AG04450 (cell line): ENCODE data around the gene KRTAP5-4. TPM values are rescaled to one million over a fixed set of nuclear protein-coding genes. Genes with fewer than 3 reads are reported as not detected.
"Not testable (repeated sequence)": the region's sequence is repeated elsewhere in the genome, so short reads cannot be mapped to it uniquely, and the experiment has no call there.

Experiments used
- CTCF ChIA-PET: fragments of 300-600, 350-600 bp; formaldehyde crosslinking; extraction: SDS; loops from one replicate; lab custom pipeline; 2022; ENCODE audit warnings: antibody characterized with exemption, inconsistent platforms; lab: Charles Lee
- POLR2A ChIA-PET: fragments of 350-600 bp; formaldehyde crosslinking; extraction: SDS; loops from one replicate; lab custom pipeline; 2021; ENCODE audit warnings: antibody characterized with exemption, inconsistent platforms; lab: Yijun Ruan, JAX
- DNase-seq: peaks from one replicate; pipeline ENCODE4 v3.0.0-alpha.2; 2011; ENCODE audit warnings: low read depth, low spot score
- H3K27ac ChIP-seq: one replicate; pipeline ENCODE4 v1.5.1; 2012; ENCODE audit warnings: low read depth, low read length, control low read depth
- H3K27me3 ChIP-seq: one replicate; pipeline ENCODE4 v1.6.0; 2012; ENCODE audit warnings: low read length; ENCODE audit not compliant: control insufficient read depth, insufficient read depth
- H3K4me3 ChIP-seq: 2 replicates; pipeline ENCODE4 v1.5.1; 2011; ENCODE audit warnings: mild to moderate bottlenecking, low read depth, low read length, control low read depth
- H3K9me3 ChIP-seq: 2 replicates; pipeline ENCODE4 v1.5.1; 2012; ENCODE audit warnings: low read length; ENCODE audit not compliant: control insufficient read depth, insufficient read depth
- polyA plus RNA-seq: library from polyadenylated mRNA; depleted of rRNA; stranded (reverse); fragments of >200 nt; gene quantifications from 2 replicates; pipeline ENCODE4 v1.2.3, GENCODE V29; 2011
- TF ChIP-seq, protein P1 (sequence below): IDR thresholded peaks from 2 replicates; pipeline ENCODE4 v1.5.1; 2011; ENCODE audit warnings: low read depth, low read length, control low read depth, inconsistent platforms

The KRTAP5-4 gene
- polyA plus RNA-seq, 1 experiment = not detected

DNA sequence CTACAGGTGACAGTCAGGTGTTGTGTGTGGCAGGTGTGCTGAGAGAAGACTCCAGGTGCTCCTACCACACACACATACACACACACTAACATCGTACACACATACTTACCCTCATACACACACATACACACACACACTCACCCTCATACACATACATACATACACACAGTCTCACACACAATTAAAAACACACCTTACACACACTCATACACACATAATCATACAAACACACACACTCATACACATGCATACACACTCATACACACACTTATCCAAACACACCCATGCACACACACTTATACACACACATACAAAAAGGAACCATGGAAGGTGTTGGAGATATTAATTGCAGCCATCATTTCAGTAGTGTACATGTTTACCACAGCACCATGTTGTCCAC, 18.3 kb downstream of the KRTAP5-4 start:
- Histone ChIP-seq H3K27ac (no peak overlapping the region), H3K4me3 (no peak overlapping the region), H3K27me3 (peaks cover 34% of the 10 kb centered on the region), H3K9me3 (no peaks in the 10 kb centered on the region; the same call in 1 of the 2 replicates)
- ChIA-PET CTCF (no interaction called here), POLR2A (no interaction called here)
- DNase-seq = no peak
- TF ChIP-seq, protein P1, sequence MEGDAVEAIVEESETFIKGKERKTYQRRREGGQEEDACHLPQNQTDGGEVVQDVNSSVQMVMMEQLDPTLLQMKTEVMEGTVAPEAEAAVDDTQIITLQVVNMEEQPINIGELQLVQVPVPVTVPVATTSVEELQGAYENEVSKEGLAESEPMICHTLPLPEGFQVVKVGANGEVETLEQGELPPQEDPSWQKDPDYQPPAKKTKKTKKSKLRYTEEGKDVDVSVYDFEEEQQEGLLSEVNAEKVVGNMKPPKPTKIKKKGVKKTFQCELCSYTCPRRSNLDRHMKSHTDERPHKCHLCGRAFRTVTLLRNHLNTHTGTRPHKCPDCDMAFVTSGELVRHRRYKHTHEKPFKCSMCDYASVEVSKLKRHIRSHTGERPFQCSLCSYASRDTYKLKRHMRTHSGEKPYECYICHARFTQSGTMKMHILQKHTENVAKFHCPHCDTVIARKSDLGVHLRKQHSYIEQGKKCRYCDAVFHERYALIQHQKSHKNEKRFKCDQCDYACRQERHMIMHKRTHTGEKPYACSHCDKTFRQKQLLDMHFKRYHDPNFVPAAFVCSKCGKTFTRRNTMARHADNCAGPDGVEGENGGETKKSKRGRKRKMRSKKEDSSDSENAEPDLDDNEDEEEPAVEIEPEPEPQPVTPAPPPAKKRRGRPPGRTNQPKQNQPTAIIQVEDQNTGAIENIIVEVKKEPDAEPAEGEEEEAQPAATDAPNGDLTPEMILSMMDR = no peak

DNA sequence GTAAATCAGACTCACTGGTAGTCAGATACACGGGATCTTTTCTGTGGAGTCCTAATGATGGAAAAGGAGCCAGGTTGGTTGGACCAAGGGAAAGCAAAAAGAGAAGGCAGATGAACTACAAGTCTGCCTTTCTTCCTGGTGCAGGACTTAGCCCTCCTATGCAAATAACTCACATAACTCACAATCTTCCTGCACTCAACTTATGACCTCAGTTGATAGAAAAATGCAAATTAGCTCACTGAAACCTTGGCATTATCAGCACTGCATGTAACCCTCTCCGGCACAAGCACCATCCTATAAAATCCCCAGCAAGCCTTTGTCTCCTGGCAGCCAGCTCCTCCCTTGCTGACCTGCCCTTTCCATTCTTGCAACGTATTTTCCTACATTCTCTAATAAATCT, 20.3 kb downstream of the KRTAP5-4 start:
- CTCF ChIA-PET, H3K9me3 ChIP-seq, H3K27ac ChIP-seq, DNase-seq, H3K4me3 ChIP-seq, POLR2A ChIA-PET: not testable (repeated sequence)
- H3K27me3 ChIP-seq = peaks cover 35% of the 10 kb centered on the region

DNA sequence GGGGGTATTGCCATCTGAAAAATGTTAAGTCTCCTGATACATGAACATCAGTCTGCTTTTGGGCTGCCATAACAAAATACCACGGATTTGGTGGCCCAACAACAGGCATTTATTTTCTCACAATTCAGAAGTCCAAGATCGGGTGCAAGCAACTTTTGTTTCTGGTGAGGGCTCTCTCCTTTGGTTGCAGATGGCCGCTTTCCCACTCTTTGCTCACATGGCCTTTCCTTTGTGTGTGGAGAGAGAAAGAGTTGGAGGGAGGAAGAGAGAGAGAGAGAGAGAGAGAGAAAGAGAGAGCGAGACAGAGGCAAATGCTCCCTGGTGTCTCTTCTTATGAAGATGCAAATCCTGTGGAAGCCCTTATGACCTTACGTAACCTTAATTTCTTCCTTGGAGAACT, 21.3 kb downstream of the KRTAP5-4 start:
- ChIA-PET CTCF (no interaction called here), POLR2A (no interaction called here)
- H3K9me3 ChIP-seq = no peaks in the 10 kb centered on the region; the same call in 1 of the 2 replicates
- H3K27ac ChIP-seq = no peak overlapping the region
- no peak for DNase-seq
- H3K27me3 ChIP-seq = peaks cover 36% of the 10 kb centered on the region
- H3K4me3 ChIP-seq = no peak overlapping the region
- TF ChIP-seq, protein P1 = no peak

DNA sequence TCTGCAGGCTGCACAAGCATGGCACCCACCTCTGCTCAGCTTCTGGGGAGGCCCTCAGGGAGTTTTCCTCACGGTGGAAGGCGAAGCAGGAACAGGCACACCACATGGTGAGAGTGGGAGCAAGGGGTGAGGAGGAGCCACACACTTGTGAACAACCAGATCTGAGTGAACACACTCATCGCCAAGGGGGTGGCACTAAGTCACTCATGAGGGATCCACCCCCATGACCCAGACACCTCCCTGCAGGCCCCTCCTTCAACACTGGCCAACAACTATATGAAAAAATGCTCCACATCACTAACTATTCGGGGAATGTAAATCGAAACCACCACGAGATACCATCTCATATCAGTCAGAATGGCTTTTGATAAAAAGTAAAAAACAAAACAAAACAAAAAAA, 23.1 kb downstream of the KRTAP5-4 start:
- TF ChIP-seq, protein P1 = no peak
- POLR2A ChIA-PET = no interaction called here
- Histone ChIP-seq H3K27ac (no peak overlapping the region), H3K27me3 (peaks cover 30% of the 10 kb centered on the region), H3K9me3 (no peaks in the 10 kb centered on the region), H3K4me3 (no peak overlapping the region)
- CTCF ChIA-PET = no interaction called here
- no peak for DNase-seq

DNA sequence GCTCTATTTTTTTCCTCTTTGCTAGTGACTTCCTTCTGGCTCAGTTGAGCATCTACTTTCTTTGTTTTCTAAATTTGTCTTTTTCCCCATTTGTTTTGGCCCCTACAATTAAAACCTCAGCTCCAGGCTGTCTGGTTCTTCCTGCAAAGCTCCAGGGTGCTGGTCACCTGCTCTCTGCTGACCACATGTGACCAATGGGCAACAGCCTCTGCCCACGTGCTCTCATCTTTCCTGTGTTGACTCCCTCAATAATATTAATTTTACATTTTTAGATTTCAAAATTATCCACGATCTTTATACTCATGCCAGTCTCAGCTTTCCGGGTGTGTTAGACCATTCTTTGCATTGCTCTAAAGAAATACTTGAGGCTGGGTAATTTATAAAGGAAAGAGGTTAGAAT, 23.5 kb downstream of the KRTAP5-4 start:
- H3K27me3 ChIP-seq = peaks cover 34% of the 10 kb centered on the region
- not testable (repeated sequence) for DNase-seq, H3K27ac ChIP-seq, H3K9me3 ChIP-seq, H3K4me3 ChIP-seq
- POLR2A ChIA-PET = interaction anchor here (0.6 kb wide), 1 partner anchor 20 kb away, joined by 3 read pairs; no protein-coding TSS in a partner anchor
- CTCF ChIA-PET = interaction anchor here (0.7 kb wide), 2 partner anchors 15 to 301 kb away, joined by 3 to 6 read pairs; no protein-coding TSS in a partner anchor

DNA sequence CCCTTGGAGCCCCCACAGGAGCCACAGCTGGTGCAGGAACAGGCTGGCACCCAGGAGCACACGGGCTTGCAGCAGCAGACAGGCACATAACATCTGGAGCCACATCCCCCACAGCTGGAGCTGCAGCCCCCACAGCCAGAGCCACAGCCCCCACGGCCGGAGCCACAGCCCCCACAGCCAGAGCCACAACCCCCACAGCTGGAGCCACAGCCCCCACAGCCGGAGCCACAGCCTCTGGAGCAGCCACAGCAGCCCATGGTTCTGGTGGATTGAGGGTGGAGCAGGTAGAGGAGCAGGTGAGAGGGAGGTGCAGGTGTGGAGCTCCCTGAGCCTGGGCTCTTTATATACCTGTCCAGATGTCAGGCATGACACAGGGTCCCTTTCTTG, 24.0 kb downstream of the KRTAP5-4 start, which contains the start of gene KRTAP5-2:
Gene KRTAP5-2, minus strand, starts transcription at position 301 of the 387 bp plus-strand sequence. Its CDS starts 44 bp downstream, at position 257.
- Histone ChIP-seq H3K9me3 (no peaks in the 10 kb centered on the region), H3K27ac (no peak within 1 kb of the TSS), H3K4me3 (no peak within 1 kb of the TSS), H3K27me3 (peaks cover 37% of the 10 kb centered on the region)
- DNase-seq = no peak
- TF ChIP-seq, protein P1 = no peak
- ChIA-PET POLR2A (interaction anchor here (0.6 kb wide), 1 partner anchor 20 kb away, joined by 3 read pairs; no protein-coding TSS in a partner anchor), CTCF (interaction anchor here (0.7 kb wide), 2 partner anchors 16 to 302 kb away, joined by 3 to 6 read pairs; no protein-coding TSS in a partner anchor)
